ENCODE measurements around the gene MICA. TPM values are rescaled to one million over a fixed set of nuclear protein-coding genes. Genes with fewer than 3 reads are reported as not detected.

The MICA gene
- total RNA-seq, 4 donors from 2014 or later: 7.8 to 45.3 (median 19.9) TPM

- Histone ChIP-seq H3K27ac (peak overlapping the region; percentile 76 to 84 (median 80)), H3K36me3 (no peaks in the 10 kb centered on the region), H3K9me3 (no peaks in the 10 kb centered on the region), H3K4me3 (peak overlapping the region in 3 of 4 donors; percentile 40 to 69 (median 45)), H3K4me1 (peaks cover 7 to 23% (median 15%) of the 10 kb centered on the region in 4 donors), H3K27me3 (no peaks in the 10 kb centered on the region)
- intact Hi-C loops (cut with DNase I; ENCODE audit: low total_unique reads): no loop called here
- no peak for DNase-seq
- WGBS, 2 donors (ENCODE audit: low coverage in 1 of 2): 51 to 100% methylated on average over 1 to 11 of the region's 11 CpGs
- in situ Hi-C loops (cut with MboI; ENCODE audit: low pct_ligation_motif_present in 1 of 4, low pct_unique_long_range_greater_than_20kb in 1 of 4, low sequenced_read_pairs in 3 of 4): no loop called here
- no peak for TF ChIP-seq EP300 (IDR thresholded peaks at IDR 0.05; ENCODE audit: low read depth)
- TF ChIP-seq, protein P1, sequence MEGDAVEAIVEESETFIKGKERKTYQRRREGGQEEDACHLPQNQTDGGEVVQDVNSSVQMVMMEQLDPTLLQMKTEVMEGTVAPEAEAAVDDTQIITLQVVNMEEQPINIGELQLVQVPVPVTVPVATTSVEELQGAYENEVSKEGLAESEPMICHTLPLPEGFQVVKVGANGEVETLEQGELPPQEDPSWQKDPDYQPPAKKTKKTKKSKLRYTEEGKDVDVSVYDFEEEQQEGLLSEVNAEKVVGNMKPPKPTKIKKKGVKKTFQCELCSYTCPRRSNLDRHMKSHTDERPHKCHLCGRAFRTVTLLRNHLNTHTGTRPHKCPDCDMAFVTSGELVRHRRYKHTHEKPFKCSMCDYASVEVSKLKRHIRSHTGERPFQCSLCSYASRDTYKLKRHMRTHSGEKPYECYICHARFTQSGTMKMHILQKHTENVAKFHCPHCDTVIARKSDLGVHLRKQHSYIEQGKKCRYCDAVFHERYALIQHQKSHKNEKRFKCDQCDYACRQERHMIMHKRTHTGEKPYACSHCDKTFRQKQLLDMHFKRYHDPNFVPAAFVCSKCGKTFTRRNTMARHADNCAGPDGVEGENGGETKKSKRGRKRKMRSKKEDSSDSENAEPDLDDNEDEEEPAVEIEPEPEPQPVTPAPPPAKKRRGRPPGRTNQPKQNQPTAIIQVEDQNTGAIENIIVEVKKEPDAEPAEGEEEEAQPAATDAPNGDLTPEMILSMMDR (IDR thresholded peaks at IDR 0.05): no peak
- no peak for TF ChIP-seq POLR2A (IDR thresholded peaks at IDR 0.05)
- TF ChIP-seq POLR2AphosphoS5 (IDR thresholded peaks at IDR 0.05): no peak
Measured at GRCh38 chr6:31462026-31462963, 58.9 kb downstream of the MICA start.

DNA sequence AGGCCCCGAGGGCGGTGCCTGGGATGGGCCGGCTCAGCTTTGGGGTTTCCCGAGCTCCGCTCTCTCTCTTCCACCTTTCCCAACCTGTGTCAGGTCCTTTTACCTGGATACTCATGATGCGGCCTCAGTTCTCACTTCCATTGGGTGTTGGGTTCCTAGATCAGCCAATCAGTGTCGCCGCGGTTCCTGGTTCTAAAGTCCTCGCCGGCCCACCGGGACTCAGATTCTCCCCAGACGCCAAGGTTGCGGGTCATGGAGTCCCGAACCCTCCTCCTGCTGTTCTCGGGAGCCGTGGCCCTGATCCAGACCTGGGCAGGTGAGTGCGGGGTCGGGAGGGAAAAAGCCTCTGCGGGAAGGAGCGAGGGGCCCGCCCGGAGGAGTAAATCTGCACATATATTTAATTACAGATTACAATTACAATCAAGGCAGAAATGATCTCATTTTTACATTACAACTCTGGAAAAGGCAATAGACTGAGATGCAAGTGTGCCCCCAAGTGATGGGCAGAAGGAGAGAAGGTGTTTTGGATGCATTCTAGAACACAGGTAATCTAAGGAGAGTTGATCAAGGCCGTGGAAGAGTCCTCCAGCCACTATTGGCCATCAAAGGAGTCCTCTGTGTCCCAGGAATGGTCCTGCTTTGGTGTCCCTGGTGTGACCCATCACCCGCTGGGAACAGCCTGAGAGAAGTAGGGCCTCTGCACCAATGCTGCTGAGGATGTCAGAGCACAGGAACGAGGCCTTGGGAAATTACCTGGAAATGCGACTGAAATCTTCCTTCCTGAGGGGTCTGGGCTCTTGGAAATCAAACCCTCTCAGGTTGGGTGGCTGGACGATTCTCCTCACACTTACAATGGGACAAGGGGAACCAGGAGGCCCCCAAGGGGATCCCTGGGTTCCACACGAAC is 59.8 kb downstream of the MICA start:
- Histone ChIP-seq H3K27me3 (no peaks in the 10 kb centered on the region), H3K27ac (peak overlapping the region; percentile 76 to 84 (median 80)), H3K4me3 (peak overlapping the region; percentile 40 to 69 (median 55)), H3K36me3 (no peaks in the 10 kb centered on the region), H3K9me3 (no peaks in the 10 kb centered on the region), H3K4me1 (peaks cover 7 to 23% (median 15%) of the 10 kb centered on the region in 4 donors)
- in situ Hi-C loops (cut with MboI; ENCODE audit: low pct_ligation_motif_present in 1 of 4, low pct_unique_long_range_greater_than_20kb in 1 of 4, low sequenced_read_pairs in 3 of 4) (no loop called here), intact Hi-C loops (cut with DNase I; ENCODE audit: low total_unique reads) (no loop called here)
- 8 to 50% methylated on average over 1 to 29 of the region's 29 CpGs for WGBS, 2 donors (ENCODE audit: low coverage in 1 of 2)
- TF ChIP-seq, protein P1 (IDR thresholded peaks at IDR 0.05): no peak
- TF ChIP-seq EP300 (IDR thresholded peaks at IDR 0.05; ENCODE audit: low read depth): no peak
- peak; percentile 97 for TF ChIP-seq POLR2A (IDR thresholded peaks at IDR 0.05)
- TF ChIP-seq POLR2AphosphoS5 (IDR thresholded peaks at IDR 0.05): peak; percentile 91 to 97 (median 96)
- peak; percentile 96 for DNase-seq

- Histone ChIP-seq H3K36me3 (no peaks in the 10 kb centered on the region), H3K4me1 (peaks cover 7 to 23% (median 15%) of the 10 kb centered on the region in 4 donors), H3K4me3 (peak overlapping the region in 3 of 4 donors; percentile 40 to 69 (median 45)), H3K27ac (no peak overlapping the region), H3K27me3 (no peaks in the 10 kb centered on the region), H3K9me3 (no peaks in the 10 kb centered on the region)
- no peak for DNase-seq
- intact Hi-C loops (cut with DNase I; ENCODE audit: low total_unique reads): no loop called here
- WGBS, 2 donors (ENCODE audit: low coverage in 1 of 2): 80 to 83% methylated on average over 2 to 6 of the region's 7 CpGs
- in situ Hi-C loops (cut with MboI; ENCODE audit: low pct_ligation_motif_present in 1 of 4, low pct_unique_long_range_greater_than_20kb in 1 of 4, low sequenced_read_pairs in 3 of 4): no loop called here
- TF ChIP-seq POLR2A (IDR thresholded peaks at IDR 0.05) (no peak), POLR2AphosphoS5 (IDR thresholded peaks at IDR 0.05) (no peak), EP300 (IDR thresholded peaks at IDR 0.05; ENCODE audit: low read depth) (no peak)
- TF ChIP-seq, protein P1 (IDR thresholded peaks at IDR 0.05): no peak
Measured at GRCh38 chr6:31464252-31465184, 61.1 kb downstream of the MICA start.

Small RNA genes lying within 50 kb of the gene (small RNA-seq; reads per million reads assigned to genes)
- gene HLA-S (0 to 0.59 (median 0) reads per million in 4 donors), gene MIR6891 (0 to 0.71 (median 0) reads per million in 4 donors), gene RF00019 (0 reads per million in 4 donors), gene RNU6-283P (0 reads per million in 4 donors)

Other genes with a start within 250 kb of the MICA start
- 10 to 100 TPM; 15.0 to 44.1 (median 29.9) TPM for gene CCHCR1, start 245.8 kb upstream of the MICA start, total RNA-seq
- 1 to 10 TPM; 1.6 to 5.2 (median 3.1) TPM for gene TCF19, start 245.0 kb upstream of the MICA start, total RNA-seq
- gene POU5F1, start 232.9 kb upstream of the MICA start, total RNA-seq: 100 to 1,000 TPM in 1 of 4 donors, 10 to 100 TPM in 3; 11.5 to 434 (median 29.2) TPM
- gene HLA-C, start 131.5 kb upstream of the MICA start, total RNA-seq: 1,000 to 10,000 TPM in 3 of 4 donors, 100 to 1,000 TPM in 1; 200 to 1,614 (median 1,271) TPM
- 1,000 to 10,000 TPM in 3 of 4 donors, 100 to 1,000 TPM in 1; 915 to 3,432 (median 2,814) TPM for gene HLA-B, start 46.4 kb upstream of the MICA start, total RNA-seq
- 1 to 10 TPM; 1.4 to 9.7 (median 4.0) TPM for gene MICB, start 94.5 kb downstream of the MICA start, total RNA-seq
- not detected for gene MCCD1, start 125.4 kb downstream of the MICA start, total RNA-seq
- 100 to 1,000 TPM; 147 to 519 (median 271) TPM for gene DDX39B, start 138.4 kb downstream of the MICA start, total RNA-seq
- gene ATP6V1G2, start 143.0 kb downstream of the MICA start, total RNA-seq: under 1 TPM in 2 of 4 donors, not detected in 2; 0.82 to 0.95 TPM
- 10 to 100 TPM; 13.7 to 29.5 (median 22.9) TPM for gene NFKBIL1, start 144.0 kb downstream of the MICA start, total RNA-seq
- gene LTA, start 168.7 kb downstream of the MICA start, total RNA-seq: not detected
- gene TNF, start 172.0 kb downstream of the MICA start, total RNA-seq: 1 to 10 TPM in 1 of 4 donors, under 1 TPM in 1, not detected in 2; 0.41 to 1.1 TPM
- 10 to 100 TPM in 1 of 4 donors, 1 to 10 TPM in 1, not detected in 2; 7.6 to 34.8 TPM for gene LTB, start 178.8 kb downstream of the MICA start, total RNA-seq
- gene LST1, start 182.7 kb downstream of the MICA start, total RNA-seq: 1 to 10 TPM in 3 of 4 donors, not detected in 1; 1.1 to 7.6 (median 1.9) TPM
- not detected for gene NCR3, start 189.4 kb downstream of the MICA start, total RNA-seq
- gene AIF1, start 211.6 kb downstream of the MICA start, total RNA-seq: 10 to 100 TPM in 2 of 4 donors, 1 to 10 TPM in 1, not detected in 1; 9.4 to 19.5 (median 17.3) TPM
- 100 to 1,000 TPM in 1 of 4 donors, 10 to 100 TPM in 3; 63.9 to 138 (median 85.8) TPM for gene PRRC2A, start 217.1 kb downstream of the MICA start, total RNA-seq
- gene BAG6, start 249.1 kb downstream of the MICA start, total RNA-seq: 100 to 1,000 TPM; 221 to 310 (median 231) TPM